ENCODE results near the gene ALOX5AP. TPM values are rescaled to one million over a fixed set of nuclear protein-coding genes. Genes with fewer than 3 reads are reported as not detected.

ALOX5AP gene
- total and polyA plus RNA-seq, 4 donors: 3.5 to 6.7 (median 4.1) TPM

GRCh38 chr13:30796631-30797601 lies 61.6 kb downstream of the ALOX5AP start:
- H3K4me3 ChIP-seq (ENCODE audit: low read depth in 1 of 3, low read length in 3 of 3): peak overlapping the region in 2 of 3 donors; percentile 25 to 37

More at GRCh38 chr13:30796631-30797601, 61.6 kb downstream of the ALOX5AP start:
- 50% methylated on average over 20 of the region's 20 CpGs for WGBS
- DNase-seq (ENCODE audit: low spot score): no peak
- H3K36me3 ChIP-seq (ENCODE audit: control insufficient read depth in 4 of 4, insufficient read depth in 3 of 4, low read depth in 1 of 4, low read length in 3 of 4): no peaks in the 10 kb centered on the region
- H3K27ac ChIP-seq (ENCODE audit: low read depth in 1 of 2, low read length in 2 of 2): no peak overlapping the region
- H3K4me1 ChIP-seq (ENCODE audit: control insufficient read depth in 4 of 4, insufficient read depth in 4 of 4, low read length in 3 of 4): peaks cover 0 to 18% (median 8%) of the 10 kb centered on the region in 4 donors
- no peaks in the 10 kb centered on the region for H3K9me3 ChIP-seq (ENCODE audit: control insufficient read depth in 4 of 4, low read length in 3 of 4)
- no peak overlapping the region for H3K9ac ChIP-seq (ENCODE audit: low read depth in 1 of 2, low read length in 2 of 2)
- no peaks in the 10 kb centered on the region for H3K27me3 ChIP-seq (ENCODE audit: control insufficient read depth in 4 of 4, insufficient read depth in 4 of 4, low read length in 3 of 4)
- TF ChIP-seq CTCF (IDR thresholded peaks at IDR 0.05; ENCODE audit: low read depth, low read length, missing input control): no peak
- no peak for TF ChIP-seq REST (IDR thresholded peaks at IDR 0.05)
- no peak for TF ChIP-seq NR2F2 (IDR thresholded peaks at IDR 0.05)
- TF ChIP-seq ZBTB33 (IDR thresholded peaks at IDR 0.05): no peak
- no peak for TF ChIP-seq EGR1 (IDR thresholded peaks at IDR 0.05; ENCODE audit: low read depth in 2 of 2)
- no peak for TF ChIP-seq JUND (IDR thresholded peaks at IDR 0.05)
- TF ChIP-seq HNF4A (conservative IDR thresholded peaks at IDR 0.05): peak in 1 of 2 donors; percentile 5
- TF ChIP-seq YY1 (IDR thresholded peaks at IDR 0.05): peak; percentile 31
- no peak for TF ChIP-seq RXRA (IDR thresholded peaks at IDR 0.05)

All from liver (tissue), 9 donors.